Effector CD4-positive, alpha-beta T cell (primary cell): ENCODE measurements around the gene HDAC4.
"Not testable (repeated sequence)": the region's sequence is repeated elsewhere in the genome, so short reads cannot be mapped to it uniquely, and the experiment has no call there.

Experiments used
- DNase-seq: peaks from one replicate; pipeline ENCODE4 v3.0.0-alpha.2; 2020
- total RNA-seq: gene quantifications from one replicate; lab custom pipeline; 2026; lab: John Stamatoyannopoulos, UW

HDAC4 gene
- total RNA-seq = 96.8 reads per million, percentile 82 among the genes with 10 or more reads in this experiment

- DNase-seq = no peak
These were observed at the start of gene HDAC4 for GRCh38 chr2:239400596-239401066. Gene HDAC4 (minus strand): TSS chr2:239401020. CDS start chr2:239352699, 48,321 bp downstream.

- DNase-seq = not testable (repeated sequence)
These were observed 48.6 kb upstream of the HDAC4 start for GRCh38 chr2:239449468-239449867.

- DNase-seq = no peak
These were observed 45.1 kb upstream of the HDAC4 start for GRCh38 chr2:239445771-239446524.

- DNase-seq = no peak
These were observed 44.1 kb upstream of the HDAC4 start for GRCh38 chr2:239444626-239445577.

- no peak for DNase-seq
These were observed 43.1 kb upstream of the HDAC4 start for GRCh38 chr2:239443666-239444567.

DNA sequence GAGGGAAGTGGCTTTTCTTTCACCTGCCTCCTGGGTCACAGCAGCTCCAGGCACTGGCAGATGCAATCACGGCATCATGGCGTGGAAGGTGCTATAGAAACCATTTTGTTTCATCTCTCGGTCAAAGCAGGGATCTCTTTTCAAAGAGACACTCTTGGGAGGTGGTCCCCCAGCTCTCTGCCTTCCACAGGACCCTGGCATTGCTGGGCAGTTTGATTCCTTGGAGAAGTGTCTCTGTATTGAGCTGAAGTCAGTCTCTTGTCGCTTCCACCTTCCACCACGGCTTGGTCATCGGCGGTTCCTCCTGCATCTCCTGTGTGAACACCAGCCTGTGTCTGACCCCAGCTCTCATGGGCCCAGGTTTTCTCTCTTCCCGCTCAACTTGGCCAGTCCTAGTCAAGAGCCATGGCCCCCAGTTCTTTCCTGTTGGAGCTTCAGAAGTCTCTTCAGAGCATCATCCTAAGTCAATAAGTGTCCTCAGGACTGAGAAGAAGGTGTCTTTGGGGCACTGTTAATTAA is 42.3 kb upstream of the HDAC4 start:
- DNase-seq = no peak

DNA sequence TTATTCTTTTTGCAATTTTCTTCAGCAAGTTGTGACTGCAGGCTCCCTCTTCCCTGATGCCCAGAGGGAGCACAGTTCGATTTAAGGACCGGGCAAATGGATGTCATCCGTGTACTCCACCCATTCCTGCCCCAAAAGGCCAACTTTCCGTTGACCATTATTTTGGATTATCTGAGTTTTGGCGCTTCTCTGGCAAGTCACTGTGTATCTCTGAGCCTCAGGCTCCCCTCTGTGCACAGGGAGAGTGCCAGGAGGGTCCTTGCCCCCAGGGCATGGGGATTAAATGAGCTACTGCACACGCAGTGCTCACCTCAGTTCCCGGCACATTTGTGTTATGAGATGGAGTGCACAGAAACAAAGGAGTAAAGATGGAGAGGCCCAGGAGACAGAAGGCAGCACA is 41.4 kb upstream of the HDAC4 start:
- DNase-seq = no peak

GRCh38 chr2:239441261-239442078 is 40.6 kb upstream of the HDAC4 start:
- no peak for DNase-seq

DNA sequence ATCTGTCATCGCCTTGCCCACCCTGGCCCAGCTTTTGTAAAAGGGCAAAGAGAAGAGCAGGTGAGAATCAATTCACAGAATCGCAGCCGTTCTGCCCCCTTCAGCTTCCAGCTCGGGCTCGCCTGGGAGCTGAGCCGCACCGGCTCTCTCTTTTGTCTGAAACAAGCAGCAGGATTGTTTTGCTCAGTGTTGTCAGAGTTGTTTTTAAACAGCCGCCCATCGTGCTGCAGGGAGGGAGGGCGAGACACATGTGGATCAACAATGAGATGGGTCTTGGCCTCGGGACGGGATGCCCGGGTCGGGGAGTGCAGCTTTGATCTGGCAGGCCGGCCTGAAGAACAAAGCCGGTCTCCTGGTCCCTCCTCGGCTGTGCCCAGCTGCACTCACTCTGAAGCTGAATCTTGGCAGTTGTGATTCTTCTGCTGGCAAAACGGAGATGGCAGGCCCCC is 39.7 kb upstream of the HDAC4 start:
- no peak for DNase-seq

DNA sequence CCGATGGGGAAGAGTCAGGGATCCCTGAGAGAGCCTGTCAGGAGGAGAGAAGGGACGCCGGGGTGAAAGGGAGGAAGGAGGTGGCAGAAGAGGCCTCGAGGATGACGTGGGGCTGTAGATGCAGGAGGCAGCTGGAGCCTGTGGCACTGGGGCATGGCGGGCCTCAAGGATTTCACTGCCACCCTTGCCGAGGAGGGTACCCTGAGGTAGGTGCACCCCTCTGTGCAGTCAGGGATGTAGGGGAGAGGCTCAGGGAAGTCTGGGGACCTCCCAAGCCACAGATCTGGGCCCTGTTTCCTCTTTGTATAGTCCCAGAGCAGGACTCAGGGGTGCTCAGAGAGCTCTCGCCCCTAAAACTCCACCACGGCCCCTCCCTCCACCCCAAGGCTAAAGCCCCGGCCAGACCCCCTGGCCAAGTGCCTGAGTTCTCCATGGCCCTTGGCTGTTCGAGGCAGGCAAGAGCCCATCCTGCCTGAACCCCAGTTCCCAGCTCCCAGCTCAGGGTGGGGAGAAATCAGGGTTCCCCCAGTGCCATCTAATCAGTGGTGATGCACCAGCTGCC is 39.0 kb upstream of the HDAC4 start:
- DNase-seq = no peak

- no peak for DNase-seq
These were observed 38.4 kb upstream of the HDAC4 start for GRCh38 chr2:239438995-239439753.

GRCh38 chr2:239438368-239438767 is 37.5 kb upstream of the HDAC4 start:
- no peak for DNase-seq

DNA sequence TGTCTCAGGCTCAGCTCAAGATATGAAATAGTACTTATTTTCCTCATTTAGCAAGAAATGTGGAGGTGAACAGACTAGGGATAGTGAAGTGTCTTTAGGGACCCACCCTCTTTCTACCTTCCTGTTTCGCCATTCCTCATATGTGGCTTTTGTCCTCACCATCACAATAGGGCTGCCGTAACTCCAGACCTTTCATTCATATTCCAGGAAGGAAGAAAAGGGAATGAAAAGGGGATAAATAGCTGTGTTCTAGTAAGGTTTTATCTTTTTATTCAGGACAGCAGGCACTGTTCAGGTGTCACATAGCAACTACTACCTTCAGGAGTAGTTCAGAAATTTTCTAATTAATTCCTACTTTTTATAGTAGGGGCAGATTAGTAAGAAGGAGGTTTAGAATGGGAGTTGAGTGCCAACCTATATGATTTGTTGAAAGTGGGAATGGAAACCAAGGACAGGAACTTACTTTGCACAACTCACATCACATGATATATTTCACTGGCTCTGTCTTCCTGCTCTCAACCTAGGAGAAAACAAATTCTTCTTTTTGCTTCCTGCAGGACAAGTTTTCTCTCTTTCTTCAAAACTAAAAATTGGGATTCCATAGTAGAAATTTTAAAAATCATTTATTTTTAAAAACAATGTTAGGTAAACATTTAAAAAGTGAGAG is 36.0 kb upstream of the HDAC4 start:
- no peak for DNase-seq

- no peak for DNase-seq
These were observed 35.3 kb upstream of the HDAC4 start for GRCh38 chr2:239436076-239436475.

DNA sequence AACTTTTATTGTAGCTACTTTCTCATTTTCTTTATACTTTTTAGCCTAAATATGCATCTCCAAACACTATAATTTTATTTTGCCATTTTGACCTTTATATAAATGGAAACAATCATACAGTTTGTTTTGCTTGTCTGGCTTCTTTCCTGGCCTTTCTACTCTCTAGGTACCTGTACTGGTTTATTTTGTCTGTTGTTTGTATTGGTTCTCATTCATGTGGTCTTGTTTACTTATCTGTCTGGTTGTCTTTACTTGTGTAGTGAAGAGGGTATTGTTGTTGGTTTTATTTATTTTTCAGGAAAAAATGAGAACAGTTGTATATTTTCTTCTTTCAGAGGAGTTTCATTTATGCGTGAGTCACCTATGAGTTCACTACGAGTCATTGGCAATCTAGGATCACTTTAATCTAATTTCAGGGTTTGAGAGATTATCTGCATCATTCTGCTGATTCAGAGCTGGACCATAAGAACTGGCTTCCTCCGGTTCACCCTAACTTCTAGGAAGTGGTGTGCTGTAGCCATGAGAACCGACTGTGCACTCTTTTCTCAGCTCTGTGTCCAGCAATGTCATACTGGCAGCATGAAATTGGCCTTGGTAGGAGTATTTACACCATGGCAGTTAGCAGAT is 33.1 kb upstream of the HDAC4 start:
- DNase-seq = no peak

GRCh38 chr2:239432174-239432573 is 31.4 kb upstream of the HDAC4 start:
- no peak for DNase-seq

DNA sequence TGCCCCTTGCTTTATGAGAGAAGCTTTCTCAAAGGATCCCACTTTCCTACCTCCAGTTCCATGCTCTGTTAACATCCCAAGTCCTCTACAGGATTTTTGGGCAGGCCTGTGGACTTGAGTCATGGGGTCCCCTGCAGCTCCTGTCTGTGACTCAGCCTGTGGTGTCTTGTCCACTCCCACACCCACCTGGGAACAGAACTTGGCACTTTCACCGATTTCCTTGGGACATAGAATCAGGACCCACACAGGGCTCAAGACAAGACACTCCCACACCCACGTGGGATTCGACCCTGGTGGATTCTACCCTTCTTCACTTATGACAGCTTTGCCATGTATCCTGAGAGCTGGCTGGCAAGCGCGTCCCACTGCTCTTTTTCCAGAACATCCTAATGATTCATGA is 30.7 kb upstream of the HDAC4 start:
- no peak for DNase-seq

GRCh38 chr2:239429473-239430350 is 28.9 kb upstream of the HDAC4 start:
- DNase-seq = no peak
